Gastroesophageal sphincter (tissue), 4 donors: ENCODE results near the gene B4GALT6. TPM values are rescaled to one million over a fixed set of nuclear protein-coding genes. Genes with fewer than 3 reads are reported as not detected.

ENCODE experiments used
- ATAC-seq: fragments of 150-250 bp; one replicate; pipeline ENCODE4 v1.9.1; 2016; ENCODE audit warnings: mild to moderate bottlenecking, moderate library complexity
- H3K27ac ChIP-seq, 4 donors: fragments of 200-600 bp; sonication (generic) in 3 of 4; 1 replicate in 3 of 4; 2 replicates in 1 of 4; pipeline ENCODE4 v1.5.1; 2016 to 2019
- H3K27me3 ChIP-seq: fragments of 200-600 bp; sonication (generic); one replicate; pipeline ENCODE4 v1.5.1; 2019
- H3K36me3 ChIP-seq, 2 donors: fragments of 200-600 bp; sonication (generic); one replicate each; pipeline ENCODE4 v1.5.1; 2019; ENCODE audit warnings: control low read depth in 1 of 2
- H3K4me1 ChIP-seq, 3 donors: fragments of 200-600 bp; sonication (generic); 1 replicate in 2 of 3; 2 replicates in 1 of 3; pipeline ENCODE4 v1.5.1; 2016 to 2019; ENCODE audit warnings: control low read depth in 2 of 3
- H3K4me3 ChIP-seq, 2 donors: fragments of 200-600 bp; sonication (generic); one replicate each; pipeline ENCODE4 v1.5.1; 2019; ENCODE audit warnings: mild to moderate bottlenecking in 1 of 2, moderate library complexity in 1 of 2
- H3K9me3 ChIP-seq, 3 donors: fragments of 200-600 bp; sonication (generic); one replicate each; pipeline ENCODE4 v1.5.1; 2017 to 2019; ENCODE audit warnings: control low read depth in 2 of 3
- EP300 ChIP-seq: sonication (generic); formaldehyde crosslinking; IDR thresholded peaks from one replicate; pipeline ENCODE4 v1.6.1; 2017; ENCODE audit warnings: antibody characterized with exemption, mild to moderate bottlenecking
- POLR2A ChIP-seq, 2 donors: fragments of 450-650 bp; IDR thresholded peaks; one replicate each; pipeline ENCODE4 v1.6.1; 2017; ENCODE audit warnings: antibody characterized with exemption in 2 of 2, mild to moderate bottlenecking in 2 of 2, moderate library complexity in 1 of 2
- POLR2AphosphoS5 ChIP-seq: sonication (generic); formaldehyde crosslinking; IDR thresholded peaks from one replicate; pipeline ENCODE4 v1.6.1; 2017; ENCODE audit warnings: antibody characterized with exemption
- WGBS, 2 donors: methylation state at CpG; one replicate each; pipeline ENCODE4 v1.1.5; 2018; ENCODE audit warnings: low coverage in 1 of 2; 5-methylcytosine and 5-hydroxymethylcytosine counted together
- total RNA-seq, 4 donors: library from RNA; depleted of rRNA; stranded (reverse); fragments of >200 nt; gene quantifications; one replicate each; pipeline ENCODE4 v1.1.0, GENCODE V29; 2016
- TF ChIP-seq, protein P1 (sequence below), 4 experiments: fragments of 200-600 bp in 2 of 4; fragments of 450-650 bp in 2 of 4; sonication (generic) in 1 of 4; IDR thresholded peaks; one replicate each; pipeline ENCODE4 v1.5.1; 2017 to 2019; ENCODE audit warnings: antibody characterized with exemption in 4 of 4, mild to moderate bottlenecking in 2 of 4, moderate library complexity in 2 of 4

Gene B4GALT6
- total RNA-seq, 4 donors from 2014 or later, result 3.0 to 12.0 (median 5.8) TPM

DNA sequence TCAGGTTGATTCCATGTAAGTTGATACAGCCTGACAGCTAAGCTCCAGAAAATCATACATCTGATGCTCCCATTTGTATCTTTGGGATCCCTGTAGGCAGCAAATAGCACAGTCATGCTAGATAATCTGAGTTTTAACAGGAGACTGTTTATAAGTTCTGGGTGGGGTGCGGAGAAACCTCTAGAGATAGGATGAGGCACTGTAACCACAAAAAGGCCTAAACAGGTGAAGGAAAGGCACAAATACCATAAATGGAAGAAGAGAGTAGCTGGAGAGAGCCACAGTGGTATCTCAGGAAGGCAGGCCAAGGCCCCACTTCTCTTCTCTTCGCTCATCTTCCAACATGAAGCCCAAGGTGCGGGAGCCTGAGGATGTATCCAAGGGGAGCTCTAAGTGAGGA, 18.1 kb upstream of the B4GALT6 start:
- Histone ChIP-seq H3K4me3 (no peak overlapping the region), H3K36me3 (no peaks in the 10 kb centered on the region), H3K27ac (no peak overlapping the region), H3K4me1 (no peaks in the 10 kb centered on the region), H3K27me3 (no peaks in the 10 kb centered on the region), H3K9me3 (peaks cover 0 to 5% (median 0%) of the 10 kb centered on the region in 3 donors)
- TF ChIP-seq, protein P1, sequence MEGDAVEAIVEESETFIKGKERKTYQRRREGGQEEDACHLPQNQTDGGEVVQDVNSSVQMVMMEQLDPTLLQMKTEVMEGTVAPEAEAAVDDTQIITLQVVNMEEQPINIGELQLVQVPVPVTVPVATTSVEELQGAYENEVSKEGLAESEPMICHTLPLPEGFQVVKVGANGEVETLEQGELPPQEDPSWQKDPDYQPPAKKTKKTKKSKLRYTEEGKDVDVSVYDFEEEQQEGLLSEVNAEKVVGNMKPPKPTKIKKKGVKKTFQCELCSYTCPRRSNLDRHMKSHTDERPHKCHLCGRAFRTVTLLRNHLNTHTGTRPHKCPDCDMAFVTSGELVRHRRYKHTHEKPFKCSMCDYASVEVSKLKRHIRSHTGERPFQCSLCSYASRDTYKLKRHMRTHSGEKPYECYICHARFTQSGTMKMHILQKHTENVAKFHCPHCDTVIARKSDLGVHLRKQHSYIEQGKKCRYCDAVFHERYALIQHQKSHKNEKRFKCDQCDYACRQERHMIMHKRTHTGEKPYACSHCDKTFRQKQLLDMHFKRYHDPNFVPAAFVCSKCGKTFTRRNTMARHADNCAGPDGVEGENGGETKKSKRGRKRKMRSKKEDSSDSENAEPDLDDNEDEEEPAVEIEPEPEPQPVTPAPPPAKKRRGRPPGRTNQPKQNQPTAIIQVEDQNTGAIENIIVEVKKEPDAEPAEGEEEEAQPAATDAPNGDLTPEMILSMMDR (IDR thresholded peaks at IDR 0.05), result no peak
- TF ChIP-seq EP300 (no peak), POLR2AphosphoS5 (no peak), POLR2A (IDR thresholded peaks at IDR 0.05) (no peak)
- no peak for ATAC-seq
- 86 to 100% methylated on average over 1 to 3 of the region's 3 CpGs for WGBS, 2 donors

- no peak overlapping the region for H3K4me3 ChIP-seq
- no peak overlapping the region for H3K27ac ChIP-seq
- WGBS, 2 donors, result 56 to 83% methylated on average over 1 of the region's 1 CpG
- no peaks in the 10 kb centered on the region for H3K4me1 ChIP-seq
- ATAC-seq, result no peak
- H3K27me3 ChIP-seq, result no peaks in the 10 kb centered on the region
- H3K36me3 ChIP-seq, result no peaks in the 10 kb centered on the region
- H3K9me3 ChIP-seq, result peaks cover 0 to 5% (median 0%) of the 10 kb centered on the region in 3 donors
- TF ChIP-seq EP300, result no peak
- no peak for TF ChIP-seq POLR2AphosphoS5
- no peak for TF ChIP-seq POLR2A (IDR thresholded peaks at IDR 0.05)
- TF ChIP-seq, protein P1 (IDR thresholded peaks at IDR 0.05), result no peak
These were observed 17.4 kb upstream of the B4GALT6 start for GRCh38 chr18:31701744-31702143.

DNA sequence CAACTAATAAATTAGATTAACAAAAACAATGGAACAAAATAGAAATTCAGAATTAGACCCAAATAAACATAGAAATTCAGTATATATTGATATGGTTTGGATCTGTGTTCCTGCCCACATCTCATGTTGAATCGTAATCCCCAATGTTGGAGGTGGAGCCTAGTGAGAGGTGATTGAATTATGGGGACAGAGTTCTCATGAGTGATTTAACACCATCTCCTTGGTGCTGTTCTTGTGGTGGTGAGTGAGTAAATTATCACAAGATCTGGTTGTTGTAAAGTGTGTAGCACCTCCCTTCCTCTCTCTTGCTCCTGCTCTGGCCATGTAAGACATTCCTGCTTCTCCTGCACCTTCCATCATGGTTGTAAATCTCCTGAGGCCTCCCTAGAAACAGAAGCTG, 16.6 kb upstream of the B4GALT6 start:
- H3K27ac ChIP-seq, result no peak overlapping the region
- H3K9me3 ChIP-seq, result peaks cover 0 to 5% (median 0%) of the 10 kb centered on the region in 3 donors
- H3K27me3 ChIP-seq, result no peaks in the 10 kb centered on the region
- no peaks in the 10 kb centered on the region for H3K36me3 ChIP-seq
- no peak overlapping the region for H3K4me3 ChIP-seq
- TF ChIP-seq POLR2AphosphoS5 (no peak), POLR2A (IDR thresholded peaks at IDR 0.05) (no peak), EP300 (no peak)
- TF ChIP-seq, protein P1 (IDR thresholded peaks at IDR 0.05), result no peak
- no peaks in the 10 kb centered on the region for H3K4me1 ChIP-seq
- ATAC-seq, result no peak
- WGBS, 2 donors, result 64 to 100% methylated on average over 1 of the region's 1 CpG

- no peak for ATAC-seq
- Histone ChIP-seq H3K4me1 (no peaks in the 10 kb centered on the region), H3K27ac (no peak overlapping the region), H3K36me3 (no peaks in the 10 kb centered on the region), H3K9me3 (peaks cover 0 to 5% (median 0%) of the 10 kb centered on the region in 3 donors), H3K27me3 (no peaks in the 10 kb centered on the region), H3K4me3 (no peak overlapping the region)
- TF ChIP-seq POLR2A (IDR thresholded peaks at IDR 0.05), result no peak
- TF ChIP-seq POLR2AphosphoS5, result no peak
- no peak for TF ChIP-seq EP300
- TF ChIP-seq, protein P1 (IDR thresholded peaks at IDR 0.05), result no peak
- WGBS, 2 donors, result 53 to 77% methylated on average over 6 of the region's 6 CpGs
These were observed 13.2 kb upstream of the B4GALT6 start for GRCh38 chr18:31697351-31698298.

GRCh38 chr18:31695989-31696388, 11.6 kb upstream of the B4GALT6 start:
- no peak overlapping the region for H3K4me3 ChIP-seq
- ATAC-seq, result no peak
- H3K9me3 ChIP-seq, result peaks cover 0 to 5% (median 0%) of the 10 kb centered on the region in 3 donors
- no peak for TF ChIP-seq POLR2A (IDR thresholded peaks at IDR 0.05)
- TF ChIP-seq POLR2AphosphoS5, result no peak
- TF ChIP-seq EP300, result no peak
- TF ChIP-seq, protein P1 (IDR thresholded peaks at IDR 0.05), result no peak
- no peak overlapping the region for H3K27ac ChIP-seq
- no peaks in the 10 kb centered on the region for H3K27me3 ChIP-seq
- WGBS, 2 donors, result 80 to 89% methylated on average over 3 of the region's 3 CpGs
- H3K4me1 ChIP-seq, result no peaks in the 10 kb centered on the region
- H3K36me3 ChIP-seq, result no peaks in the 10 kb centered on the region
